ENCODE results near the gene ARL5C.

ARL5C gene

DNA sequence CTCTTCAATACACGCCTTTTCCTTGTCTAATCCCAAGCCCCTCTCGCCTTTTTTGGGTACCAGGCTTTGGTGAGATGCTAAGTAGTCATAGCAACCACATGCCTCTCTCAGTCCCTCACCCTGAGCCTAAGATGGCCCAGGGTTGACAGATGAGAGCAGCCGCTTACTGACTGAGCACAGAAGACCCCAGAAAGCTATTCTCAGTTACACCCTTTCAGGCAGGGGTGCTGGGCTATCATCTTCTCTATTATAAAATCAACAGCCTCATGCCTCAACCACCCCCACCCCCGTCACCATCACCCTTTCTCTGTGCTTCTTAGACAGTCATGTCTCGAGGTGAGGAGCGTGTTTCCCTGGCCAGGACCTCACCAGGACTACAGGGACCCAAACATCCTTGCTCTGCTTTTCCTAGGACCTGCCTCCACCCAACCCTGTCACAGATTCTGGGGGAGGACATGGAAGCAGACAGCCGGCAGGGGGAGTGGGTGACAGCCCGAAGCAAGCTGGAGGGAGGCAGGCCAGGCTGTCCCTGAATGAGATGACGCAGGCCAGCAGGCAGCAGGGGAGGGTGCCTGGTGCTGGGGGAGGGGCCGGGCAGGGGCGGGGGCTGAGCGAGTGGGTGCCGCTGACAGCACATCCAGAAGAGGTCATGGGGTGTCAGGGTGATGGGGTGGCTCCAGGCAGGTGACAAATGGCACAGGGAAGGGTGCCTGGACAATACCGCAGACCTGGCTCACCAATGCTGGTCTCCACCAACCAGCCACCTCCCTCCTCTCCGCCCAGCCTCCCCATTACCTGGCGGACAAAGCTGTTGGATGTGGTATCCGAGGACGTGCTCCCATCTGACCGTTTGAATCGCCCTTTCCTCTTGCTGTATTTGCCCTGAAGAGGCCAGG, 28.4 kb upstream of the ARL5C start:
- DNase-seq (ENCODE audit: low read depth in 2 of 2, low spot score in 1 of 2): no peak

DNA sequence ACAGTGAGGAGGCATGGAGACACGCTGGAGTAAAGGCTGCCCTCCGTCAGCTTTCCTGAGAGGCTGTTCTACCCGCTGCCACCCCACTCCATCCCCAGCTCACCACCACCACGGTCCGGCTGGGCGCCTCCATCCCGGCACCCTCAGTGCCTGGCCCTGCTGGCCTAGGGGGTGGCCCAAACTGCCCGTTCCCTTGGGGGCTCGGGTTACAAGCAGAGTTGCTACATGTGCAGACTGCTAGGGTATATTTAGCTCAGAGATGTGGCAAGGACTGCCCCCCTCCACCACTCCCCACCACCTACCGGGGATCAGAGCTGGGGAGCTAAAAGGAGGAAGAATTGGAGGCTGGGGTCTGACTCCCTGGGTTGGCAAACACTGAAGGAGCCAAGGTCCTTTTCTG, 27.4 kb upstream of the ARL5C start:
- DNase-seq (ENCODE audit: low read depth in 2 of 2, low spot score in 1 of 2): no peak

DNA sequence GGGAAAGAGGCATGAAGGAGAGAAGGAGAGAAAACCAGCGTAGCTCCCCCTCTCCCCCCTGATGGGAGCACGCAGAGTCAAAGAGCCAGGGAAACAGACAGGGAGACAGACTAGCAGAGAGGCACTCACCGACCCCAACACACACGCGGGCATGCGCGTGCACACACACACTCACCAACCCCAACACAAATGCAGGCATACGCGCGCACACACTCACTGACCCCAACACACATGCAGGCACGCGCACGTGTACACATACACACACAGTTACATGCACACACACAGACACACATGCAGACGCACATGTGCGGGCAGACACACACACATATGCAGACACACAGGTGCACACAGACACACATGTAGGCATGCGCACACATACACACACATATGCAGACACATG, 26.9 kb upstream of the ARL5C start:
- no peak for DNase-seq (ENCODE audit: low read depth in 2 of 2, low spot score in 1 of 2)

DNA sequence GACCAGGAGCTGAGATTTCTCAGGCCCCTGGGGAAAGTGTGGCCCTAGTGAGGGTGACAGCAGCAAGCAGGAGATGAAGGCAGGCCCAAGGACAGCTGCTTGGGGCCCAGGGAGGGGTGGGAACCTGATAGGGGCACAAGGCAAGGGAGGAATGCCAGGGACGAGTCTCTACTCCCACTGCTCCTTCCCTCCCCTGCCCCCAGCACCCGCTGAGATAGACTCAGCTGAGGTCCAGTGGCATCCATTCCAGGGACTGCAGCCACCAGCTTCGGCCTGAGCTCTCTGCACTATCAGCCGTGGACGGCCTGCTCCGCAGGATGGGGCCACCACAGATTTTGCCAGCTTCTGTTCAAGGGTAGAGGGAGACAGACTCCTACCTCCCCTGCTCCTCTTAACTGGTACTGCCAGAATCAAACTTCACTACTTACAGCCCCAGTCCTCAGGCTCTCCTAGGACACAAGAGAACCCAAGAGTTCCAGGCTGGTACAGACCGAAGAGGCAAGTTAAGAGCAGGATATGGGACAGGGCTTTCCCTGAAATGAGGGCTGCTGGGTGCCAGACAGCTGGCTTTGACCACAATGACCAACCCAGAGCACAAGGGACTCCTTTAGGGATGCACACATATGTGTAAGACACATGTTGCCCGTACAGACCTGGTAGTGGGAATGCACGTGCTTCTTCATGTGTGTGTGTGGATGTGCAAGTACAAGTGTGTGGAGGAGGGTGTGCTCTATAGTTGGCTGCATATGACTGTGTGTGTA, 26.0 kb upstream of the ARL5C start:
- no peak for DNase-seq (ENCODE audit: low read depth in 2 of 2, low spot score in 1 of 2)

DNA sequence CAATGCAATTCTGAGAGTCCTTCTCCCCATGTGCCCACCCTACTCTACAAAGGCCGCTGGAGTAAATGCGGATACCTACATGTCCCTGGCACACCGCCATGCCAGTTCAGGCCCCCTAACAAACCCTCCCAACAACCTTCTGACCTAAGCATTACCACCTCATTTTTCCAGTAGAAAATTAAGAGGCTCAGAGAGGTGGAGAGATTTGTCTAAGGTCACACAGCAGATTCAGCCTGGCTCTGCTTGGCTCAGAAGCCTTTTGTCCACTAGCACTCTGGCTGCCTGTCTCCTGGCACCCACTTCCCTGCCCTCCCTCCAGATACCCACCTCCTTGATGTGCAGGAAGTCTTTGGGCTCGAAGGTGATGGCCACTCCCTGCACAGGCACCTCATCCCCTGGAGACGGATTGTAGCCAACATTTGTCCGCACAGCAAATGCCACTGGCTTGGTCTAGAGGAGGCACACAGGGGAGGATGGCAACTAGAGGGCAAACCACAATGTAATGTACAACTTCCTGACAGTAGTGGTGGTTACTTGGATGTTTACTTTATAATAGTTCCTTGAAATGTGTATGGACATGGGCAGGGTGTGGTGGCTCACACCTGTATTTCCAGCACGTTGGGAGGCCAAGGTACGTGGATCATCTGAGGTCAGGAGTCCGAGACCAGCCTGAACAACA, 21.3 kb upstream of the ARL5C start:
- no peak for DNase-seq (ENCODE audit: low read depth in 2 of 2, low spot score in 1 of 2)

DNA sequence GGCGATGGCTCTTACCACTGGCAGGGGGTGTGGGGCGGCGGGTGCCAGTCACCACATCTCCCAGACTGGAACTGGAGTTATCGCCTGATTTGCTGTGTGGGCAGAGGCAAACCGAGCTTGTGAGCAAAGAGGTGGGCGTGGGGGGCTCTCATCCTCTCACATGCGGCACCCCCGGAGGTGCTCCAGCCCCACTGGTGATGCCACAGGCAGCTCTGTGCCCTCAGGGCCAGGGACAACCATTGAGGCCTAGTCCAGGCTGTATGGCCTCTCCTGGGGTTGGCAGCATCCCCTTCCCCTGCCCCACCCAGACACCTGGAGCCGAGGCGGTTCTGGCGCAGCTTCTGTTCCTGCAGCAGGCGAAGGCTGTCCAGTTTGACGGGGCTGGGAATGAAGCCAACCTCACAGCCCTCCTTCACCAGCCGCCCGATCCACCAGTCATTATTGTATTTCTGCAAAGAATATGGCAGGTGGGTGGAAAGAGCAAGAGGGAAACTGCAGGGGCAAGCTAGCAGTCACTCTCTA, 20.6 kb upstream of the ARL5C start:
- DNase-seq (ENCODE audit: low read depth in 2 of 2, low spot score in 1 of 2): no peak

DNA sequence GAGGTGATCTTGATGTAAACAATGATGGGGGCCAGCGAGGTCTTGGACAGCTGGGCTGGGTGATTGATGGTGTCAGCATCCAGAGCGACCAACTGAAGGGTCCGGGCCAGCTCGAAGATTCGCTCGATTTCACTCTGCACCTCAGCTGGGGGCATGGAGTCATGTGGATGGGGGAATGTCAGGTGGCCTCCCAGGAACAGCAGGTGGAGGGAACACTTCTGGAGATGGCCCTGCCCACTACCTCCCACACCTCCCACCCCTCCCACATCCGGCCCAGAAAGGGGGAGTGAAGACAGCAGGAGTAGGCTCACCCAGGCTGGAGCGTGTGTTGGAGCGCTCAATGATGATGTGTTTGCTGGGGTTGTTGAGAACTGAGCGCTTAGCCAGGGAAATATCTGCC, 17.8 kb upstream of the ARL5C start:
- no peak for DNase-seq (ENCODE audit: low read depth in 2 of 2, low spot score in 1 of 2)

DNA sequence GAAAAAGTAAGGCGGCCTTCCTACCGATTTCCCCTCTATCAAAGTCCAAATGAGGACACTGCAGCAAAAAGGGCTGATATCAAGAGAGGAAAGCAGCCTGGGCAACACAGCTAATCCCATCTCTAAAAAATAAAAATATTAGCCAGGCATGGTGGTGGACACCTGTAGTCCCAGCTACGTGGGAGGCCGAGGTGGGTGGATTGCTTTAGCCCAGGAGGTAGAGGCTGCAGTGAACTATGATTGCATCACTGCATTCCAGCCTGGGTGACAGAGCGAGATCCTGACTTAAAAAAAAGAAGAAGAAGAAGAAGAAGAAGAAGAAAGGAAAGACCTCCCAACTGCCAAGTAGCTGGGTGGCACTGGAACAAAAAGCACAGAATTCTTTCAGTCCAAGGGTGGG, 17.1 kb upstream of the ARL5C start:
- DNase-seq (ENCODE audit: low read depth in 2 of 2, low spot score in 1 of 2): no peak

DNA sequence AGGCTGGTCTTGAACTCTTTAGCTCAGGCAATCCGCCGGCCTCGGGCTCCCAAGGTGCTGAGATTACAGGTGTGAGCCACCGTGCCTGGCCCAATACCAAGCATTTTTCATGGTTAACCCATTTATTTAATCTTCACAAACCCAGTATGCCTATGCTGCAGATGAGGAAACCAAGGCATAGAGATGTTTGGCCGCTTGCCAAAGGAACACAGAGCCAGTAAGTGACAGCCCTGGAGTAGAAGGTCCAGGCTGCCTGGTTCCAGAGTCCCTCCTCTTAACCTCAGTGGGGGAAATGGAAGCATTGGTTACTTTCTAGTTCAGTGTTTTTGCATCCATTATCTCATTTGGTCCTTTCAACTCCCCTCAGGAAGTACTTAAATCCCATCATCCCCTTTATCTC, 15.3 kb upstream of the ARL5C start:
- DNase-seq (ENCODE audit: low read depth in 2 of 2, low spot score in 1 of 2): no peak

DNA sequence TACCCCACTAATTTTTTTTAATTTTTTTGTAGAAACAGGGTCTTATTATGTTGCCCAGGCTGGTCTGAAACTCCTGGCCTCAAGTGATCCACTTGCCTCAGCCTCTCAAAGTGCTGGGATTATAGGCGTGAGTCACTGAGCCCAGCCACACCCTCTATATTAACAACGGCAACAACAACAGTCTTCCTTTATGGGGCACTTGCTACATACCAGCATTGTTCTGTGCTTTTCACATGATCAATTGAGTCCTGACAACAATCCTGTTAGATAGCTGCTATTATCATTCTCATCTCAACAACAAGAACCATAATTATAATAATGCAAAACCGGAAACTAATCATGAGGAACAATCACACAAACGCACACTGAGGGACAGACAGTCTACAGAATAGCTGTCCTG, 12.6 kb upstream of the ARL5C start:
- DNase-seq (ENCODE audit: low read depth in 2 of 2, low spot score in 1 of 2): no peak

DNA sequence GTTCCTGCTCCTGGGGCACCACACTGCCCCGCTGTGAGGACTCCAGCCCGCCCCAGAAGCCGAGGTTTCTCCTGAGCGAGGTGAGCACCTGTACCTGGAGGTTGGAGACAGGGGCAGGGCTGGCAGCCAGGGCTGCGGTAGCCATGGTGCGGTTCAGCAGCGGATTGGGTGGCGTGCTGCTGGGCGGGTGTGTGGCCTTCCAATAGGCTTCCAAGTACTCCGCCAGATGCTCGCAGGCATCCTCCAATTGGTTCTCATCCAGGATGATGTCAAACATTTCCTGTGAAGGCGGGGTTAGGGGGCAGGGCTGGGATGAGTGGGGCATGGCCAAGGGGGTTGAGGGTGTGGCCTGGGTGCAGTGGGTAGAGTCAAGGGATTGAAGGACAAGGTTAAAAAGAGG, 11.3 kb upstream of the ARL5C start:
- DNase-seq (ENCODE audit: low read depth in 2 of 2, low spot score in 1 of 2): no peak

DNA sequence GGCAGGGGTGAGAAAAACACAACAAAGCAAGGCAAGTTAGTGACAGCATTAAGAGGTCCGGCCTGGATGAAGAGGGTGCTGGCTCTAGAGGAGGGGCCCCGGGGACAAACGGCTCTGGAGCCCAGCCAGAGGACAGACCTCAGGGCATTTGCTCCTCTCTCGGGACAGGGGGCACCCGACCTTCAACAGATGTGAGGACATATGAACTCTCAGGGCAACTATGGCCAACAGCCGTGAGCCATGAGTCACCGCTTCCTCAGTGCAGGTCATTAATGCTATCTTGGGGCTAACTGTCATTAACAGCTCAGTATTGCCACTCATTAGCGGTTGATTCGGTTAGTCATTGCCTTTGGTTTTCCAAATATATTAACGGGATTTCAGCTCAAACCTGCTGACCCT, 9.7 kb upstream of the ARL5C start:
- no peak for DNase-seq (ENCODE audit: low read depth in 2 of 2, low spot score in 1 of 2)

DNA sequence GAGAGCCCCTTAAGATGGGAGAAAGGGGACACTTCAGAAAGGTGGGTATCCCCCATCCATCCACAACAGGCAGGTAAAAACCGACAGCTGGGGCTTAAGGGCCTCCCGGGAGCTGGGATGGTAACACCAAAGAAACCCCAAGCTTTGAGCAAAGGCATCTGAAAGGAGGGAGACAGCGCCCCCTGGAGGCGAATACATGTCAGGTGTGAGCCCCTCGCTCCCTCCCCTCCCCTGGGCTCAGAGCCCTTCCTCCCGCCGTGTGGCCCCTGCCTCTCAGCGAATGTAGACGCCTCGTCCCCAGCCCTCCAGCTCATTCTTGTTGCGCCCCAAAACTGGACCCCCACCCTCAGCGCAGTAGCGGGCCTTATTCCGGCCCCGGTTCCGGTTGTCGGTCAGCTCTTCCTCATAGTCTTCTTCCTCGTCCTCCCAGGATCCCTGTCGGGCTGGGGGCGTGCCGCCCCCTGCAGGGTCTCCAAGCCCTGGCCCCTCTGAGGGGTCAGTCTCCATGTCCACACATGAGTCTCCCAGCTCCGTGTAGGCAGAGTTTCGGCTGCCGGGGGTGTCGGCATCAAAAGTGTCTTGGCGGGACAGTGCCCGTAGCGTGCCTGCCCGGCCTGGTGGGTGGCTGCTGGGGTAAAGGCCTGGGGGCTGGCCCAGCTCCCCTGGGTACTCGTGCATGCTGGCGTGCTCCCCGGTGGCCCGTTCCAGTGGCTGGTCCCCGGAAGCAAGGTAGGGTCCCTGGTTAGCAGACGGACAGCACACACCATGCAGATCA, 9.1 kb upstream of the ARL5C start:
- peak; percentile 53 to 68 for DNase-seq (ENCODE audit: low read depth in 2 of 2, low spot score in 1 of 2)

DNA sequence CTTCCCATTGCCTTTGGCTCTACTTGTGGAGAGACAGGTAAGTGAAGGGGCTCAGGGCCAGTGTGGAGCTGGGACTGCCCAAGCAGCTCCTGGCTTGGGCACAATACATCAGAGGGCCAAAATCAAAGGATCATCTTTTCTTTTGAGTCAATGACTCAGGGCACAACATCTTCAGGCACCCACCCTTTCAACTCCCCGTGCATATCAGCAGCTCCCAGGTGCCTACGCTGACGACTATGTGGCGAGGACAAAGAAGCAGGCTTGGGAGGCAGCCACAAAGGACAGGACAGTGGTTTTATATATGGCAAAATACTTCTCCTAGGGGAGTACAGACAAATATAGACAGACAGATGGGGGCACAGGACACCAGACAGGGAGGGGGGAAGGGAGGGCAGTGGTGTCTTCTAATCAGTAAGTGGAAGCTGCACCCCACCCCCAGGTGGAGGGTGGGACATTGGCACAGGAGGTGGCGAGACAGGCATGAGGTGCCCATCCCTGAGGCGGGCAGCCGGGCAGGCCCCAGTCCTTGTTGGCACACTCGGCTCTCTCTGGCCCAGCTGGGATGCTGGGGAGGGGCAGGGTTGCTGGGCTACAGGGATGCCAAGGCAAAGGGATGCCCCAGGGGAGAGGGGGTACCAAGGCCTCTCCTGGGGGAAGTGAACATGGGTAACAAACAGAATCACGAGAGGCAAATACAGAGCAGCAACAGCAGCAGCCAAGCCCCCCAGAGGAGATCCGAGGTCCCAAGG, 7.7 kb upstream of the ARL5C start:
- DNase-seq (ENCODE audit: low read depth in 2 of 2, low spot score in 1 of 2): no peak

DNA sequence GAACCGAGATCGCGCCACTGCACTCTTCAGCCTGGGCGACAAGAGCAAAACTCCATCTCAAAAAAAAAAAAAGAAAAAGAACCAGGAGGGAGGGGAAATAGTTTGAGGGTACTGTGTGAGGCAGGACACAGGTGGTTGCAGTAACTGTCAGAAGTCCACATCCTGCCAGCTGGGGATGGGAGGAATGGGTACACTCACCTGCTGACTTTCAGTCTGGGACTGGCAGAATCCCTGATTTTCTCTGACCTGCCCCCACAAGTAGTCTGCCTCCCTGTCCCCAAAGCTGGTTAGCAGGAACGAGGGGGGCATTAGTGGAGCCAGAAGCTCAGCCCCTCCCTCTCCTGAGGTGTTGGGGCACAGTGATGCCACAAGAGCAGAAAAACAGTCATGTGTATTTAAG, 7.1 kb upstream of the ARL5C start:
- no peak for DNase-seq (ENCODE audit: low read depth in 2 of 2, low spot score in 1 of 2)

DNA sequence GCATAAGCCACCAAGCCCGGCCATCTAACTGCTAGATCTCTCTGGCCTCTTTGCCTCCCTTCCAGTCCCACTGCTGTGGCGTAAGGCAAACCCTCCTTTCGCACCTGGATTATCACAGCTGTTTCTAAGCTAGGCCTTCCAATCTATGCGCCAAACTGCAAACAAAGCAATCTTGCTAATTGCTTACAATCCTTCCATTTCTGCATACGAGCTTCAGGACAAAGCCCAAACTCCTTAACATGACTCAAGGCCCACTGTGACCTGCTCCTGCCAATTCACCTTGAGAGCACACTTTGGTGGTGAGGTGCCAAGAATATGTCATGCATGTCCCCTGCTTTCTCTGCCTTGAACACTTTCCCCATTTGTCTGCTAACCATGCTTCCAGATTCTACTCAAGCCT, 6.0 kb upstream of the ARL5C start:
- DNase-seq (ENCODE audit: low read depth in 2 of 2, low spot score in 1 of 2): no peak

DNA sequence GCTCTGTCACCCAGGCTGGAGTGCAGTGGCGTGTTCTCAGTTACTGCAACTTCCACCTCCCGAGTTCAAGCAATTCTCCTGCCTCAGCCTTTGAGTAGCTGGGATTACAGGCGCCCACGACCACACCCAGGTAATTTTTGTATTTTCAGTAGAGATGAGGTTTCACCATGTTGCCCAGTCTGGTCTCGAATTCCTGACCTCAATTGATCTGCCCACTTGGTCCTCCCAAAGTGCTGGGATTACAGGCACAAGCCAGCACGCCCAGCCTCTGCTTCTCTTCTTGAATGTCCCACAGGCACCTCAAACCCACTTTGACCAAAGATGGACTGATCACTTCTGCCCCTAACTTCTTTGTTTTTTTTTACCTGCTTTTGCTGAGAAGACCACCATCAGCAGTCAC, 4.6 kb upstream of the ARL5C start:
- DNase-seq (ENCODE audit: low read depth in 2 of 2, low spot score in 1 of 2): no peak

DNA sequence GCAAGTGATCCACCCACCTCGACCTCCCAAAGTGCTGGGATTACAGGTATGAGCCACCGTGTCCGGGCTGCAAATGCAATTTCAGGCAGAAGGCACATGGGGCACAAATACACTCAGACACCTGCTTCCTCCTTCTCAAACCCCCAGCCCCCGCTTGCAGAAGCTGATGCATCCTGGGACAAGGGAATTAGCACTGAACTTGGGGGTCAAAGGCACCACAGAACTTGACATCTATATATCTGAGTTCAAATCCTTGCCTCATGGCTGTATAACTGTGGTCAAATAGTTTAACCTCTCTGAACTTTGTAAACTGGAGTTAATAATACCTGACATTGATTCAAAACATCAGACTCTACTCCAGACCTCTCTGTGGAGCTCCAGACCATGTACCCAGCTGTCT, 4.1 kb upstream of the ARL5C start:
- DNase-seq (ENCODE audit: low read depth in 2 of 2, low spot score in 1 of 2): no peak

DNA sequence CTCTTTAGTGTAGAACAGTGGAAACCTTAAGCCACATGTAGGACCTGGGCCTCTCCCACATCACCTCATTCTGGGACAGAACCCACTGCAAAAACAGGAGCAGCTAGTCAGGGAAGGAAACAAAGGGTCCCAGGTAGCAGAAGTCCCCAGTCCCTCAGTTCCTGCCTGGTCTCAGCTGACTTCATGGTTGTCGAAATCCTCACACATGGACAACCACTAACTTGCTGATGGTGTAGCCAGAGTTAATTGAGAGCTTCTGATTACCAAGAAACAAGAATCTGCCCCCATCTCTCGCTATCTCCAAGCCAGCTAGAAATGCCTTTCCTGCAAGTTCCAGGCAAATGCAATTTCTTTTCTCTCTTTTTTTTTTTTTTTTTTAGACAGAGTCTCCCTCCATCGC, 3.6 kb upstream of the ARL5C start:
- DNase-seq (ENCODE audit: low read depth in 2 of 2, low spot score in 1 of 2): no peak

DNA sequence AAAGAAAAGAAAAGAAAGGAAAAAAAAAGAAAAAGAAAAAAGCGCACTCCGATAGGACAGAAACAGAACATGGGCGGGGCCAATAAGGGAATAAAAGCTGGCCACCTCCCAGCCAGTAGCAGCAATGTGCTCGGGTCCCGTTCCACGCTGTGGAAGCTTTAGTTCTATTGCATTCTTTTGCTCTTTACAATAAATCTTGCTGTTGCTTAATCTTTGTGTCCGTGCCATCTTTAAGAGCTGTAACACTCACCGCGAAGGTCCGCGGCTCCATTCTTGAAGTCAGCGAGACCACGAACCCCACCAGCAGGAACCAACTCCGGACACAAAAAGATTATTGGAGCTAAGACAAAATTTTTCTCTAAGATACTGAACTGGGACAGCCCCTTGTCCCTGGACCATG, 3.1 kb upstream of the ARL5C start:
- no peak for DNase-seq (ENCODE audit: low read depth in 2 of 2, low spot score in 1 of 2)
